K562 (cell line): Measurements from ENCODE around the gene RFX7. TPM values are rescaled to one million over a fixed set of nuclear protein-coding genes. Genes with fewer than 3 reads are reported as not detected.
A peak's percentile ranks its signal among the peaks of the same experiment; 100 is the strongest.

Experiments
- ATAC-seq: fragments of 200-7000 bp; cut with Tn5 transposase; 3 replicates; pipeline ENCODE4 v1.9.1; 2020; ENCODE audit warnings: moderate library complexity
- BruUV-seq: library from RNA; stranded (reverse); fragments of 400-500 nt; replicated peaks from 2 replicates; lab custom pipeline; 2021; lab: Mats Ljungman, UMichigan
- CTCF ChIA-PET: fragments of 300-600 bp; formaldehyde crosslinking; extraction: SDS; loops from one replicate; lab custom pipeline; 2021; ENCODE audit warnings: low intra/inter-chr PET ratio; lab: Yijun Ruan, JAX
- POLR2A ChIA-PET: fragments of 300-600, 350-650 bp; sonication (Branson Sonifier 250); formaldehyde crosslinking; extraction: SDS; loops from one replicate; lab custom pipeline; 2021; ENCODE audit warnings: antibody characterized with exemption, inconsistent platforms; lab: Yijun Ruan, JAX
- DNase-seq, 4 experiments: peaks; one replicate each; pipeline versions ENCODE4 v3.0.0 to v3.0.0-alpha.2; 2011 to 2018; ENCODE audit warnings: low spot score in 3 of 4, mixed read lengths in 3 of 4; ENCODE audit errors: extremely low read depth in 1 of 4
- FAIRE-seq: peaks from 2 replicates; lab custom pipeline; 2011; peaks lifted over from hg19 to GRCh38; lab: Jason Lieb, UNC
- H2AFZ ChIP-seq: 2 replicates; pipeline ENCODE4 v1.6.0; 2011; ENCODE audit warnings: low read depth, low read length, control low read depth, inconsistent platforms
- H3K27ac ChIP-seq: fragments of 200-600 bp; 3 replicates; pipeline ENCODE4 v1.8.0; 2011; ENCODE audit warnings: low read depth, mild to moderate bottlenecking, control low read depth, inconsistent platforms, low read length, moderate library complexity, mixed read lengths; ENCODE audit errors: extremely low read depth
- H3K27me3 ChIP-seq, 2 experiments: fragments of 300-600 bp in 1 of 2; 2 replicates in 1 of 2; 3 replicates in 1 of 2; pipeline versions ENCODE4 v1.6.0 to v1.8.0; 2011; ENCODE audit warnings: inconsistent platforms in 2 of 2, low read length in 2 of 2, mild to moderate bottlenecking in 1 of 2, mixed read lengths in 1 of 2, moderate library complexity in 1 of 2; ENCODE audit not compliant: control insufficient read depth in 2 of 2, insufficient read depth in 2 of 2
- H3K36me3 ChIP-seq: fragments of 300-600 bp; 3 replicates; pipeline ENCODE4 v1.8.0; 2011; ENCODE audit warnings: mild to moderate bottlenecking, low read length, inconsistent platforms; ENCODE audit not compliant: control insufficient read depth, insufficient read depth
- H3K4me1 ChIP-seq, 2 experiments: fragments of 200-600 bp in 1 of 2; replicated peaks in 1 of 2; 2 replicates in 1 of 2; 3 replicates in 1 of 2; pipeline versions ENCODE4 v1.5.1 to v1.8.0; 2011; ENCODE audit warnings: inconsistent platforms in 2 of 2, low read length in 2 of 2, mild to moderate bottlenecking in 1 of 2, mixed read lengths in 1 of 2, moderate library complexity in 1 of 2; ENCODE audit not compliant: control insufficient read depth in 2 of 2, insufficient read depth in 2 of 2
- H3K4me2 ChIP-seq: 2 replicates; pipeline ENCODE4 v1.6.1; 2011; ENCODE audit warnings: low read length, control low read depth, inconsistent platforms, mixed read lengths; ENCODE audit not compliant: insufficient read depth
- H3K4me3 ChIP-seq: fragments of 200-600 bp; sonication (generic), shearing (Covaris generic); 2 replicates; pipeline ENCODE4 v1.5.1; 2016; ENCODE audit warnings: control low read depth, inconsistent platforms
- H3K79me2 ChIP-seq: fragments of 200-600 bp; 3 replicates; pipeline ENCODE4 v1.8.0; 2011; ENCODE audit warnings: low read length, inconsistent platforms; ENCODE audit not compliant: control insufficient read depth, insufficient read depth
- H3K9ac ChIP-seq, 2 experiments: 2 replicates each; pipeline versions ENCODE4 v1.6.0 to v1.6.1; 2011; ENCODE audit warnings: low read depth in 2 of 2, low read length in 2 of 2, control low read depth in 1 of 2, inconsistent platforms in 1 of 2, mild to moderate bottlenecking in 1 of 2, mixed read lengths in 1 of 2; ENCODE audit not compliant: insufficient read depth in 1 of 2
- H3K9me1 ChIP-seq: one replicate; pipeline ENCODE4 v1.6.0; 2011; ENCODE audit warnings: inconsistent platforms, mild to moderate bottlenecking, low read length, moderate library complexity; ENCODE audit not compliant: control insufficient read depth, insufficient read depth
- H3K9me3 ChIP-seq: replicated peaks from 2 replicates; pipeline ENCODE4 v1.5.1; 2011; ENCODE audit warnings: low read depth, low read length, inconsistent platforms; ENCODE audit not compliant: control insufficient read depth, insufficient read depth
- H4K20me1 ChIP-seq: replicated peaks from 2 replicates; pipeline ENCODE4 v1.6.1; 2011; ENCODE audit warnings: low read length, inconsistent platforms, mixed read lengths; ENCODE audit not compliant: control insufficient read depth, insufficient read depth
- FOXA3 ChIP-seq, 2 experiments: fragments of 450-650 bp in 1 of 2; sonication (generic) in 1 of 2; formaldehyde crosslinking; IDR thresholded peaks in 1 of 2; conservative IDR thresholded peaks in 1 of 2; 2 replicates each; pipeline versions ENCODE4 v1.4.0 to v1.8.0; 2020 to 2022; ENCODE audit warnings: mild to moderate bottlenecking in 2 of 2, missing genetic modification reagents in 1 of 2
- KAT2B ChIP-seq: IDR thresholded peaks from one replicate; pipeline ENCODE4 v1.6.1; 2012; ENCODE audit warnings: low read depth, mild to moderate bottlenecking, control low read depth, inconsistent platforms, low read length, moderate library complexity
- MCM2 ChIP-seq: fragments of 450-650 bp; IDR thresholded peaks from 2 replicates; pipeline ENCODE4 v1.6.1; 2017; ENCODE audit warnings: low read depth, mild to moderate bottlenecking
- MCM5 ChIP-seq: fragments of 450-650 bp; IDR thresholded peaks from 2 replicates; pipeline ENCODE4 v1.6.1; 2016; ENCODE audit warnings: low read depth
- NBN ChIP-seq: fragments of 450-650 bp; IDR thresholded peaks from 2 replicates; pipeline ENCODE4 v1.6.1; 2016; ENCODE audit warnings: low read depth, mild to moderate bottlenecking
- RBBP5 ChIP-seq: fragments of 200-600 bp; sonication (generic); IDR thresholded peaks from 2 replicates; pipeline ENCODE4 v1.6.1; 2012; ENCODE audit warnings: borderline replicate concordance, mild to moderate bottlenecking, low read length, control low read depth, inconsistent platforms; ENCODE audit not compliant: insufficient read depth, poor library complexity, severe bottlenecking
- RHOXF2B ChIP-seq: fragments of 250-450 bp; sonication (Bioruptor Pico); conservative IDR thresholded peaks from 2 replicates; pipeline ENCODE4 v1.5.1; 2021
- SAP30 ChIP-seq: fragments of 200-600 bp; sonication (generic); IDR thresholded peaks from 2 replicates; pipeline ENCODE4 v1.6.1; 2012; ENCODE audit warnings: borderline replicate concordance, low read depth, mild to moderate bottlenecking, moderate library complexity, low read length, control low read depth, inconsistent platforms; ENCODE audit not compliant: insufficient read depth, poor library complexity, severe bottlenecking
- SPI1 ChIP-seq: IDR thresholded peaks from 2 replicates; pipeline ENCODE4 v1.6.1; 2011; ENCODE audit warnings: low read depth, low read length, control low read depth, borderline replicate concordance
- YBX1 ChIP-seq: fragments of 450-650 bp; IDR thresholded peaks from 2 replicates; pipeline ENCODE4 v1.7.1; 2016; ENCODE audit warnings: mild to moderate bottlenecking
- WGBS: fragments of 100-300 bp; shearing (Covaris generic); methylation state at CpG from one replicate; pipeline ENCODE4 v1.1.6; 2016; ENCODE audit warnings: low coverage, mixed read lengths; ENCODE audit not compliant: insufficient coverage; ENCODE audit errors: missing lambda C conversion rate; 5-methylcytosine and 5-hydroxymethylcytosine counted together
- in situ Hi-C: fragments of 300-500 bp; cut with MboI; formaldehyde crosslinking; loops from 4 replicates; pipeline ENCODE4 v1.15.0; 2018; ENCODE audit warnings: inconsistent platforms, mixed read lengths
- intact Hi-C: fragments of 100-400 bp; cut with micrococcal nuclease; formaldehyde crosslinking; loops from 2 replicates; pipeline ENCODE4 v1.14.2; 2022
- polyA plus RNA-seq, 8 experiments: library from polyadenylated mRNA; depleted of rRNA in 4 of 8; stranded (reverse) in 5 of 8; unstranded in 3 of 8; fragments of >200 nt; fragmentation: Nextera tagmentation in 2 of 8; fragmentation: Illumina TruSeq in 1 of 8; extraction: Ambion mirVana in 2 of 8; extraction: Trizol in 1 of 8; gene quantifications; 2 replicates each; pipeline versions ENCODE4 v1.2.1 to v1.2.3, GENCODE V29; 2011 to 2014; ENCODE audit warnings: inconsistent platforms in 1 of 8, missing spikeins in 1 of 8
- total RNA-seq, 7 experiments: library from RNA; depleted of rRNA in 6 of 7; stranded (reverse); fragments of >200 nt in 6 of 7; fragmentation: Illumina TruSeq in 2 of 7; extraction: Trizol in 2 of 7; gene quantifications; 2 replicates each; pipeline versions ENCODE4 v1.2.1 to v1.2.3, GENCODE V29; 2011 to 2021; ENCODE audit warnings: low replicate concordance in 1 of 7

Gene RFX7
- total and polyA plus RNA-seq, 9 of the 15 experiments (the other 6 are each of a cell fraction or from before 2014, with no cell fraction given) = 2.4 to 17.9 (median 6.3) TPM

GRCh38 chr15:56176996-56177395 is 66.7 kb downstream of the RFX7 start:
- Histone ChIP-seq H3K79me2 (peaks cover 27% of the 10 kb centered on the region), H3K36me3 (peaks cover 7% of the 10 kb centered on the region; the same call in 2 of the 3 replicates), H3K9ac (no peak overlapping the region), H3K27ac (no peak overlapping the region), H3K4me2 (no peak overlapping the region), H3K4me3 (no peak overlapping the region), H3K27me3 (no peaks in the 10 kb centered on the region), H3K4me1 (no peaks in the 10 kb centered on the region; a peak in 1 of 5 replicates), H2AFZ (no peak overlapping the region), H3K9me3 (no peaks in the 10 kb centered on the region), H4K20me1 (no peaks in the 10 kb centered on the region), H3K9me1 (no peaks in the 10 kb centered on the region)
- in situ Hi-C loops = no loop called here
- intact Hi-C loops = no loop called here
- ChIA-PET CTCF (no interaction called here), POLR2A (no interaction called here)
- DNase-seq (peak in 1 of 4 experiments; percentile 6), ATAC-seq (no peak), FAIRE-seq (peak; percentile 32)
- 80% methylated on average over 4 of the region's 4 CpGs for WGBS
- BruUV-seq = no TSS peak
- no peak for TF ChIP-seq MCM5
- no peak for TF ChIP-seq YBX1
- no peak for TF ChIP-seq KAT2B
- no peak for TF ChIP-seq SPI1
- TF ChIP-seq SAP30 = no peak
- no peak for TF ChIP-seq FOXA3 (CRISPR knock-in tag; conservative IDR thresholded peaks at IDR 0.05 in 1 of 2, IDR thresholded peaks at IDR 0.05 in 1 of 2)
- TF ChIP-seq NBN = no peak
- TF ChIP-seq RBBP5 = no peak
- no peak for TF ChIP-seq MCM2
- TF ChIP-seq RHOXF2B = no peak
